Esophagus squamous epithelium (tissue), 5 donors: ENCODE data around the gene INSL3. TPM values are rescaled to one million over a fixed set of nuclear protein-coding genes. Genes with fewer than 3 reads are reported as not detected.

Source experiments
- DNase-seq: peaks from one replicate; lab custom pipeline; 2025; lab: John Stamatoyannopoulos, UW
- H3K27ac ChIP-seq, 4 donors: fragments of 200-600 bp; sonication (generic); one replicate each; pipeline ENCODE4 v1.5.1; 2016 to 2019; ENCODE audit warnings: mild to moderate bottlenecking in 1 of 4
- H3K27me3 ChIP-seq, 4 donors: fragments of 200-600 bp; sonication (generic); 1 replicate in 3 of 4; 2 replicates in 1 of 4; pipeline versions ENCODE4 v1.5.1 to v1.6.0; 2017 to 2021; ENCODE audit warnings: antibody characterized with exemption in 1 of 4
- H3K36me3 ChIP-seq, 3 donors: fragments of 200-600 bp; sonication (generic); one replicate each; pipeline ENCODE4 v1.5.1; 2016 to 2019
- H3K4me1 ChIP-seq, 3 donors: fragments of 200-600 bp; sonication (generic); one replicate each; pipeline ENCODE4 v1.5.1; 2017 to 2019
- H3K4me3 ChIP-seq, 4 donors: fragments of 200-600 bp; sonication (generic); 1 replicate in 3 of 4; 2 replicates in 1 of 4; pipeline ENCODE4 v1.5.1; 2016 to 2019; ENCODE audit warnings: mild to moderate bottlenecking in 2 of 4, moderate library complexity in 1 of 4
- H3K9me3 ChIP-seq, 3 donors: fragments of 200-600 bp; sonication (generic); one replicate each; pipeline ENCODE4 v1.5.1; 2016 to 2019
- POLR2A ChIP-seq, 4 donors: fragments of 450-650 bp; IDR thresholded peaks; one replicate each; pipeline ENCODE4 v1.6.1; 2017; ENCODE audit warnings: antibody characterized with exemption in 4 of 4, mild to moderate bottlenecking in 4 of 4, moderate library complexity in 3 of 4
- WGBS, 2 donors: methylation state at CpG; one replicate each; pipeline ENCODE4 v1.1.5; 2018; 5-methylcytosine and 5-hydroxymethylcytosine counted together
- intact Hi-C: fragments of 100-400 bp; cut with DNase I; formaldehyde crosslinking; loops from one replicate; pipeline ENCODE4 v1.15.0; 2022
- total RNA-seq, 4 donors: library from RNA; depleted of rRNA; stranded (reverse); fragments of >200 nt; gene quantifications; one replicate each; pipeline ENCODE4 v1.1.0, GENCODE V29; 2016
- TF ChIP-seq, protein P1 (sequence below), 6 experiments: fragments of 450-650 bp in 4 of 6; fragments of 200-600 bp in 2 of 6; sonication (generic) in 2 of 6; IDR thresholded peaks; one replicate each; pipeline ENCODE4 v1.5.1; 2016 to 2019; ENCODE audit warnings: antibody characterized with exemption in 6 of 6, mild to moderate bottlenecking in 4 of 6, moderate library complexity in 4 of 6
- donor health status: DM: yes; HTN: yes; CAD: no.

The INSL3 gene
- total RNA-seq, 4 donors from 2014 or later: not detected

DNA sequence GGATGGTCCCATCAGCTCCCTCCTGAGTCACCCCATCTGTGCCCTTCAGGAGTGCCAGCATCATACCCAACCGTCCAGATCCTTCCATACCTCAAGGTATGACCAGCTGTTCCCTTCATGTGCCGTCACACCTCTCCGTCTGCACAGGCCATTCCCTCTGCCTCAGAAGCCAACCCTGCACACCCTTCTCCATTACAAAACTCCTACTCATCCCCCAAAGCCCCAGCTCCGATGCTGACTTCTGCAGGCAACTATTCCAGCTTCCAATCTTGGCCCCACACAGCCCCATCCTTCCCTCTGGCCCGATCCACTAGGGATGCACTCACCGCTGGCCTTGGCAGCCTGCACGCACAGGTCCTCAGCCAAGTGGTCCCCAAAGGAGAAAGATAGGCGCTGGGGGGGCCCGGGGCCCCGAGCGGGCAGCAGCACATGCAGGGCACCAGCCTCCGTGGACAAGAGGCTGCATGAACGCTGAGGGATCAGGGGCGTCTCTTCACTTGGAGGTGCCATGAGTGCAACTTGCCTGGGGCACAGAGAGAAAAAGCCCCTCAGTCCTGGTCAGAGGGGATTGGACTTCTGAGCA lies 22.7 kb upstream of the INSL3 start:
- Histone ChIP-seq H3K27me3 (peaks cover 0 to 74% (median 0%) of the 10 kb centered on the region in 4 donors), H3K27ac (no peak overlapping the region), H3K4me3 (no peak overlapping the region), H3K4me1 (peaks cover 19 to 67% (median 22%) of the 10 kb centered on the region in 3 donors), H3K36me3 (peaks cover 0 to 12% (median 0%) of the 10 kb centered on the region in 3 donors), H3K9me3 (no peaks in the 10 kb centered on the region)
- 75 to 84% methylated on average over 7 to 8 of the region's 14 CpGs for WGBS, 2 donors
- no peak for DNase-seq
- intact Hi-C loops: no loop called here
- TF ChIP-seq POLR2A (IDR thresholded peaks at IDR 0.05): no peak
- TF ChIP-seq, protein P1, sequence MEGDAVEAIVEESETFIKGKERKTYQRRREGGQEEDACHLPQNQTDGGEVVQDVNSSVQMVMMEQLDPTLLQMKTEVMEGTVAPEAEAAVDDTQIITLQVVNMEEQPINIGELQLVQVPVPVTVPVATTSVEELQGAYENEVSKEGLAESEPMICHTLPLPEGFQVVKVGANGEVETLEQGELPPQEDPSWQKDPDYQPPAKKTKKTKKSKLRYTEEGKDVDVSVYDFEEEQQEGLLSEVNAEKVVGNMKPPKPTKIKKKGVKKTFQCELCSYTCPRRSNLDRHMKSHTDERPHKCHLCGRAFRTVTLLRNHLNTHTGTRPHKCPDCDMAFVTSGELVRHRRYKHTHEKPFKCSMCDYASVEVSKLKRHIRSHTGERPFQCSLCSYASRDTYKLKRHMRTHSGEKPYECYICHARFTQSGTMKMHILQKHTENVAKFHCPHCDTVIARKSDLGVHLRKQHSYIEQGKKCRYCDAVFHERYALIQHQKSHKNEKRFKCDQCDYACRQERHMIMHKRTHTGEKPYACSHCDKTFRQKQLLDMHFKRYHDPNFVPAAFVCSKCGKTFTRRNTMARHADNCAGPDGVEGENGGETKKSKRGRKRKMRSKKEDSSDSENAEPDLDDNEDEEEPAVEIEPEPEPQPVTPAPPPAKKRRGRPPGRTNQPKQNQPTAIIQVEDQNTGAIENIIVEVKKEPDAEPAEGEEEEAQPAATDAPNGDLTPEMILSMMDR (IDR thresholded peaks at IDR 0.05): no peak

DNA sequence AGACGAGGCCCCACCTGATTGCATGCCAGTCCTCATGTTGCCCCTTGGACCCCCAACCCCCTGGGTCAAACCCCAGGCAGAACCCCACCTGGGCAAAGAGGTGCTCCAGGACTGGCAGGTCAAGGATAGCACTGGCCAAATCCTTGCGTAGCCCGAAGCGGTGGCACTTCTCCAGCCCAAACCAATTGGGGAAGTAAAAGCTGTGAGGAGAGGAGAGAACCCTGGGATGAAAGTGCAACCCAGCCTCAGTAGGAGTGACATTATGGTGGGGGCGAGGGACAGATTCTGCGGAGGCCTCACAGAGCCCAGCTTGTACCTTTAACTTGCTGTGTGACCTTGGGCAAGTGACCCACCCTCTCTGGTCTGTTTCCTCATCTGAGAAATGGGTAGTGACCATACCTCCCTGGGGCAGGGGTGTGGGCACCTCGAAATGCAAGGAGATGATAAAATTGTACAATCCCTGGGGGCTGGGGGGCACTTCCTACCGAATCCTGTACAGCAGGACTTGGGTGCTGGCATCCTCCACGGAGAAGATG lies 22.0 kb upstream of the INSL3 start:
- intact Hi-C loops: no loop called here
- WGBS, 2 donors: 77 to 89% methylated on average over 4 to 6 of the region's 9 CpGs
- no peak overlapping the region for H3K4me3 ChIP-seq
- H3K27ac ChIP-seq: no peak overlapping the region
- no peak for DNase-seq
- H3K27me3 ChIP-seq: peaks cover 0 to 74% (median 0%) of the 10 kb centered on the region in 4 donors
- H3K4me1 ChIP-seq: peaks cover 12 to 61% (median 20%) of the 10 kb centered on the region in 3 donors
- H3K9me3 ChIP-seq: no peaks in the 10 kb centered on the region
- TF ChIP-seq, protein P1 (IDR thresholded peaks at IDR 0.05): no peak
- TF ChIP-seq POLR2A (IDR thresholded peaks at IDR 0.05): no peak
- H3K36me3 ChIP-seq: peaks cover 0 to 16% (median 0%) of the 10 kb centered on the region in 3 donors

DNA sequence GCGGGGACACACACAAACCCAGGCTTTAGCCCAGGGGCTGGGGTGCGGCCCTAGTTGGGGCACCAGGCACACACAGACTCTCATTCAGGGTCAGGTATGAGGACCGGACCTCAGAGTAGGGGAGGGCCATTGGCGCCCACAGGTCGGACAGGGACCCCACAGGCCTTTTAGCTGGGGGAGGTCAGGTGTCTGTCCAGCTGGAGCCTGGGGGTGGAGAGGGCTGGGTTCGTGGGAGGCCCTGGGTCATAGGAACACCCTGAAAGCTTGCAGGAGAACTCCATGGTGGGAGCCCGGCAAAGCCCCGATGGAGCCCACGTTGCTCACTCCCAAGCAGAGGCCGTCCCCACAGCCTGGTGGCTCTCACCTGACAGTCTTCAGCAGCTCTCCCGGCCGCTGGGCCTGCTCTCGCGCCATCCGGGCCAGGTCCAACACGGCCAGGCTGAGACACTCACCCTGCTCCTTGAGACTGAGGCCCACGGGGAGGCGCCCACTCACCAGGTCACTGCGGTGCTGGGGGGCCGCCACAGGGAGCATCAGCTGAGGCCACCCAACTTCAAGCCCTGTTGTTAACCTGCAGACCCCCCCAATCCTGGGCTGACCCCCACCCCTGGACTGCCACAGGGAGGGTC lies 21.5 kb upstream of the INSL3 start:
- DNase-seq: no peak
- H3K4me1 ChIP-seq: peaks cover 10 to 55% (median 15%) of the 10 kb centered on the region in 3 donors
- peak overlapping the region in 3 of 4 donors; percentile 1 to 49 (median 39) for H3K27ac ChIP-seq
- no peaks in the 10 kb centered on the region for H3K9me3 ChIP-seq
- peaks cover 0 to 21% (median 0%) of the 10 kb centered on the region in 3 donors for H3K36me3 ChIP-seq
- TF ChIP-seq, protein P1 (IDR thresholded peaks at IDR 0.05): no peak
- TF ChIP-seq POLR2A (IDR thresholded peaks at IDR 0.05): no peak
- H3K27me3 ChIP-seq: peaks cover 0 to 70% (median 0%) of the 10 kb centered on the region in 4 donors
- WGBS, 2 donors: no CpG with 5 or more reads among the region's 20 CpGs
- peak overlapping the region in 3 of 4 donors; percentile 25 to 63 (median 42) for H3K4me3 ChIP-seq
- intact Hi-C loops: no loop called here

DNA sequence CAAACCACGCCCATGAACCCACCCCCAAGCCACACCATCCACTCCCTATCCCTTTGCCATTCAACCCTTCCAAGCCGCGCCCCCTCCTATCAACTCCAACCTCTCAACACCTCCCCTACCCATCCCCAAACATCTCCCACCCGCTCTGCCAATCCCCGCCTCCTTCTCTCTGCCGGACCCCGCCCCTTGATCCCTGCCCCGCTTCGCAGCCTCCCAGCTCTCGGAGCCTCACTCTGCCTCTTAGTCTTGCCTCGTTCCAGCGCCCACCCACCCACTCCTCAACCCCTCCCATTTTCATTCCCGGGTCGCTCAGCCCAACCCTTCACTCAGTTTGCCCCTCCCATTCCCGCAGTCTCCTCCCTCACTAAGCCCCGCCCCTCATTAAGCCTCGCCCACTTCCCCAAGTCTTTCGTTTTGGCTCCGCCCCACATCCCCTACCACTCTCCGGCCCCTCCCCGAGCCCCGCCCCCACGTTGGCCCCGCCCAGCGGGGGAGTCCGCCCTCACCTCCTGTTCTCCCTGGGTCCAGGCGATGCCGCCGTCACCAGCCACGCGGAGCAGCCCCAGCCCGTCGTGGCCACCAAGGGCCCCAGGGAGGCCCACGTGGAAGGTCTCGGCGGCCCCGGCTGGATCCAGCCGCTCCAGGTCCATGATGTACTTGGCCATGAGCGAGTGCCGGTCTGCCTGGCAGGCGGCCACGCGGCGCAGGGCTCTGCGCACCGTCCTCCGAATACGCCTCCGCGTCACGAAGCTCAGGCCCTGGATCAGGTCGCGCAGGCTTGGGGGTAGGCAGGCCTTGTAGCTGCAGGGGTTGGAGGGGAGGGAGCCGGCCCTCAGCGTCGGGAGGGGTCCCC lies 20.7 kb upstream of the INSL3 start:
- WGBS, 2 donors: 20 to 34% methylated on average over 18 to 37 of the region's 56 CpGs
- no peak for TF ChIP-seq POLR2A (IDR thresholded peaks at IDR 0.05)
- TF ChIP-seq, protein P1 (IDR thresholded peaks at IDR 0.05): no peak
- H3K4me1 ChIP-seq: peaks cover 10 to 48% (median 10%) of the 10 kb centered on the region in 3 donors
- H3K4me3 ChIP-seq: peak overlapping the region; percentile 4 to 63 (median 34)
- H3K9me3 ChIP-seq: no peaks in the 10 kb centered on the region
- peak overlapping the region in 3 of 4 donors; percentile 1 to 49 (median 39) for H3K27ac ChIP-seq
- no peak for DNase-seq
- peaks cover 0 to 23% (median 0%) of the 10 kb centered on the region in 3 donors for H3K36me3 ChIP-seq
- H3K27me3 ChIP-seq: peaks cover 0 to 62% (median 0%) of the 10 kb centered on the region in 4 donors
- intact Hi-C loops: no loop called here
